DMS53 treated with DMSO at 0.1 percent for 48 hours (cell line): ENCODE results near the gene KICS2.
"Not testable (repeated sequence)": the region's sequence is repeated elsewhere in the genome, so short reads cannot be mapped to it uniquely, and the experiment has no call there.

Experiments
- DNase-seq: peaks from one replicate; lab custom pipeline; 2025; ENCODE audit not compliant: unreplicated experiment; lab: John Stamatoyannopoulos, UW

KICS2 gene

GRCh38 chr12:64217643-64218042, 4.5 kb downstream of the KICS2 start:
- not testable (repeated sequence) for DNase-seq

GRCh38 chr12:64216239-64216638, 5.9 kb downstream of the KICS2 start:
- DNase-seq: no peak

- no peak for DNase-seq
Observed at GRCh38 chr12:64212119-64212746, 9.9 kb downstream of the KICS2 start.

GRCh38 chr12:64207453-64207852, 14.6 kb downstream of the KICS2 start:
- DNase-seq: no peak

- no peak for DNase-seq
Observed at GRCh38 chr12:64205542-64205941, 16.6 kb downstream of the KICS2 start.

- DNase-seq: no peak
Observed at GRCh38 chr12:64203775-64204174, 18.3 kb downstream of the KICS2 start.

GRCh38 chr12:64203036-64203435, 19.1 kb downstream of the KICS2 start:
- no peak for DNase-seq

GRCh38 chr12:64195841-64196240, 26.3 kb downstream of the KICS2 start:
- DNase-seq: not testable (repeated sequence)

GRCh38 chr12:64194333-64195149, 27.6 kb downstream of the KICS2 start:
- no peak for DNase-seq

GRCh38 chr12:64193931-64194330, 28.2 kb downstream of the KICS2 start:
- DNase-seq: no peak

GRCh38 chr12:64192644-64193444, 29.3 kb downstream of the KICS2 start:
- DNase-seq: no peak

- no peak for DNase-seq
Observed at GRCh38 chr12:64190140-64190539, 32.0 kb downstream of the KICS2 start.

- no peak for DNase-seq
Observed at GRCh38 chr12:64189530-64189929, 32.6 kb downstream of the KICS2 start.

- no peak for DNase-seq
Observed at GRCh38 chr12:64187794-64188193, 34.3 kb downstream of the KICS2 start.

GRCh38 chr12:64187370-64187769, 34.7 kb downstream of the KICS2 start:
- no peak for DNase-seq

GRCh38 chr12:64186789-64187188, 35.3 kb downstream of the KICS2 start:
- DNase-seq: no peak

GRCh38 chr12:64184216-64184615, 37.9 kb downstream of the KICS2 start:
- DNase-seq: no peak

- DNase-seq: peak; percentile 58
Observed at GRCh38 chr12:64181430-64182291, 40.4 kb downstream of the KICS2 start.

- DNase-seq: no peak
Observed at GRCh38 chr12:64180951-64181350, 41.1 kb downstream of the KICS2 start.

GRCh38 chr12:64178122-64178521, 44.0 kb downstream of the KICS2 start:
- no peak for DNase-seq

- DNase-seq: no peak
Observed at GRCh38 chr12:64177001-64177400, 45.1 kb downstream of the KICS2 start.
